Keratinocyte (primary cell): ENCODE measurements around the gene ZNF581. TPM values are rescaled to one million over a fixed set of nuclear protein-coding genes. Genes with fewer than 3 reads are reported as not detected.

Experiments
- DNase-seq: peaks from one replicate; pipeline ENCODE4 v3.0.0-alpha.2; 2011; ENCODE audit warnings: low read depth, missing footprints, low spot score
- FAIRE-seq: peaks from 2 replicates; lab custom pipeline; 2011; peaks lifted over from hg19 to GRCh38; lab: Jason Lieb, UNC
- H2AFZ ChIP-seq: 2 replicates; pipeline ENCODE4 v1.6.0; 2012; ENCODE audit warnings: low read length, control low read depth, inconsistent platforms; ENCODE audit not compliant: control insufficient read depth
- H3K27ac ChIP-seq: 2 replicates; pipeline ENCODE4 v1.5.1; 2011; ENCODE audit warnings: low read length; ENCODE audit not compliant: control insufficient read depth, insufficient read depth
- H3K27me3 ChIP-seq: 3 replicates; pipeline ENCODE4 v1.6.0; 2011; ENCODE audit warnings: low read length; ENCODE audit not compliant: control insufficient read depth, insufficient read depth; ENCODE audit errors: extremely low read depth
- H3K36me3 ChIP-seq, 2 experiments: 2 replicates in 1 of 2; 3 replicates in 1 of 2; pipeline ENCODE4 v1.5.1; 2011; ENCODE audit warnings: low read length in 2 of 2, mild to moderate bottlenecking in 1 of 2; ENCODE audit not compliant: control insufficient read depth in 2 of 2, insufficient read depth in 2 of 2; ENCODE audit errors: extremely low read depth in 1 of 2
- H3K4me1 ChIP-seq: 3 replicates; pipeline ENCODE4 v1.5.1; 2011; ENCODE audit warnings: low read length; ENCODE audit not compliant: control insufficient read depth, insufficient read depth; ENCODE audit errors: extremely low read depth
- H3K4me2 ChIP-seq: 3 replicates; pipeline ENCODE4 v1.6.0; 2011; ENCODE audit warnings: low read depth, low read length; ENCODE audit not compliant: control insufficient read depth, insufficient read depth; ENCODE audit errors: extremely low read depth
- H3K4me3 ChIP-seq, 3 experiments: fragments of 200-600 bp in 1 of 3; sonication (generic) in 1 of 3; 2 replicates in 2 of 3; 3 replicates in 1 of 3; pipeline ENCODE4 v1.5.1; 2011 to 2016; ENCODE audit warnings: low read length in 3 of 3, mild to moderate bottlenecking in 3 of 3, control low read depth in 2 of 3, inconsistent platforms in 1 of 3, low read depth in 1 of 3, mixed read lengths in 1 of 3, mixed run types in 1 of 3, moderate library complexity in 1 of 3; ENCODE audit not compliant: control insufficient read depth in 2 of 3, insufficient read depth in 2 of 3; ENCODE audit errors: extremely low read depth in 1 of 3
- H3K79me2 ChIP-seq: 2 replicates; pipeline ENCODE4 v1.6.0; 2012; ENCODE audit warnings: low read length; ENCODE audit not compliant: control insufficient read depth, insufficient read depth
- H3K9ac ChIP-seq: 3 replicates; pipeline ENCODE4 v1.6.0; 2011; ENCODE audit warnings: low read length; ENCODE audit not compliant: control insufficient read depth, insufficient read depth; ENCODE audit errors: extremely low read depth
- H3K9me1 ChIP-seq: 3 replicates; pipeline ENCODE4 v1.6.0; 2011; ENCODE audit warnings: low read length; ENCODE audit not compliant: control insufficient read depth, insufficient read depth; ENCODE audit errors: extremely low read depth
- H3K9me3 ChIP-seq: 2 replicates; pipeline ENCODE4 v1.5.1; 2012; ENCODE audit warnings: low read depth, low read length; ENCODE audit not compliant: control insufficient read depth
- H4K20me1 ChIP-seq: 3 replicates; pipeline ENCODE4 v1.6.0; 2011; ENCODE audit warnings: low read length; ENCODE audit not compliant: control insufficient read depth, insufficient read depth; ENCODE audit errors: extremely low read depth
- CTCF ChIP-seq, 3 experiments: IDR thresholded peaks in 1 of 3; conservative IDR thresholded peaks in 1 of 3; optimal IDR thresholded peaks in 1 of 3; 2 replicates in 2 of 3; 3 replicates in 1 of 3; pipeline versions ENCODE3 to v1.5.1; 2011; ENCODE audit warnings: low read length in 3 of 3, mild to moderate bottlenecking in 3 of 3, moderate library complexity in 2 of 3, control low read depth in 1 of 3, inconsistent platforms in 1 of 3; ENCODE audit not compliant: insufficient read depth in 2 of 3; ENCODE audit errors: extremely low read depth in 1 of 3
- EZH2 ChIP-seq: IDR thresholded peaks from one replicate; pipeline ENCODE4 v1.6.1; 2012; ENCODE audit warnings: inconsistent platforms, mild to moderate bottlenecking, low read length, moderate library complexity
- dilution Hi-C: fragments of 300-500 bp; cut with MboI; formaldehyde crosslinking; loops from one replicate; pipeline ENCODE4 v1.7.0; 2020; ENCODE audit warnings: low sequenced_read_pairs; ENCODE audit not compliant: extremely low pct_ligation_motif_present
- polyA plus RNA-seq, 5 experiments: library from polyadenylated mRNA; depleted of rRNA in 3 of 5; stranded (reverse) in 3 of 5; stranded (forward) in 1 of 5; unstranded in 1 of 5; fragments of >200 nt; gene quantifications; 1 replicate in 1 of 5; 2 replicates in 3 of 5; 3 replicates in 1 of 5; pipeline versions ENCODE4 v1.2.1 to v1.2.3, GENCODE V29; 2011 to 2012; ENCODE audit warnings: missing spikeins in 2 of 5, low read depth in 1 of 5, low replicate concordance in 1 of 5

ZNF581 gene
- polyA plus RNA-seq, 1 donor (not counting 4 experiments of a cell fraction or from before 2014, with no cell fraction given) = 14.8 TPM

DNA sequence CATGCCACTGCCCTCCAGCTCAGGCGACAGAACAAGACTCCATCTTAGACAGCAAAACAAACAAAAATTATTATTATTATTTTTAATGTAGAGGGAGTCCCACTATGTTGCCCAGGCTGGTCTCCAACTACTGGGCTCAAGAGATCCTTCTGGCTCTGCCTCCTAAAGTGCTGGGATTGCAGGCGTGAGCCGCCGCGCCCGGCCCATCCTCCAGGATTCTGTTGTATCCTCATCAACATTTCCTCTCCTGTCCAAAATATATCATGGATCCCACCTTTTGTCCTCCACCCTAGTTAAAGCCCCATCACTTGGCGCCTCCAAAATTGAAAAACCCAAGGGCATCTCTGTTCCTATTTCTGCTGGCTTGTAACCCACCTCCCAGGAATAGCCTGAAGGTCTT lies 20.3 kb upstream of the ZNF581 start:
- H4K20me1 ChIP-seq = peaks cover 3% of the 10 kb centered on the region
- no peak overlapping the region for H3K4me3 ChIP-seq
- H2AFZ ChIP-seq = no peak overlapping the region
- H3K4me1 ChIP-seq = peaks cover 13% of the 10 kb centered on the region
- H3K9me3 ChIP-seq = no peaks in the 10 kb centered on the region
- no peaks in the 10 kb centered on the region for H3K79me2 ChIP-seq
- H3K36me3 ChIP-seq = peaks cover 0 to 2% of the 10 kb centered on the region in 2 experiments
- no peak for FAIRE-seq
- no peak overlapping the region for H3K27ac ChIP-seq
- dilution Hi-C loops = no loop called here
- TF ChIP-seq CTCF (optimal IDR thresholded peaks at IDR 0.05 in 1 of 3, IDR thresholded peaks at IDR 0.05 in 1 of 3, conservative IDR thresholded peaks at IDR 0.05 in 1 of 3; ENCODE audit: extremely low read depth in 1 of 3, insufficient read depth in 2 of 3, low read length in 3 of 3) (no peak), EZH2 (no peak)
- no peak overlapping the region for H3K9ac ChIP-seq
- DNase-seq = no peak
- no peak overlapping the region for H3K4me2 ChIP-seq
- no peaks in the 10 kb centered on the region for H3K27me3 ChIP-seq
- no peaks in the 10 kb centered on the region for H3K9me1 ChIP-seq

DNA sequence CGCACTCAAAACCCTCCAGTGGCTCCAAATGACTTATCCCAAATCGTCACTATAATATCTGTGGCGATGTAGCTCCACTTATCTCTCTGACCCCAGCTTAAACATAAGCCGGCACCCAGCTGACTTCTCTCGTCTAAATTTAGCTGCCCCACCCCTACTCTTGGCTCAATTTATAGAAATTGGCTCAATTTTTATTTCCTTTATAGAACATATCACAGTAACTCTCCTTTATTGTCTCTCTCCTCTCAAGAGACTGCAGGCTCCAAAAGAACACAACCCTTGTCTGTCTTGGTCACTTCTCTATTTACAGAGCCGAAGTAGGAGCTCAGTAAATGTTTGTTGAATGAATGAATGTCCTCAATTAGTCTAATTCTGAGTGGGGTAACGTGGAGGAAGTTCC lies 19.9 kb upstream of the ZNF581 start:
- H3K4me3 ChIP-seq = peak overlapping the region in 2 of 3 experiments; percentile 42 to 51
- peak overlapping the region; percentile 76 for H3K4me2 ChIP-seq
- no peak for DNase-seq
- dilution Hi-C loops = no loop called here
- H3K4me1 ChIP-seq = peaks cover 13% of the 10 kb centered on the region
- TF ChIP-seq EZH2 (no peak), CTCF (optimal IDR thresholded peaks at IDR 0.05 in 1 of 3, IDR thresholded peaks at IDR 0.05 in 1 of 3, conservative IDR thresholded peaks at IDR 0.05 in 1 of 3; ENCODE audit: extremely low read depth in 1 of 3, insufficient read depth in 2 of 3, low read length in 3 of 3) (no peak)
- H2AFZ ChIP-seq = no peak overlapping the region
- no peak for FAIRE-seq
- H3K9ac ChIP-seq = no peak overlapping the region
- peaks cover 3% of the 10 kb centered on the region for H4K20me1 ChIP-seq
- no peaks in the 10 kb centered on the region for H3K9me1 ChIP-seq
- no peaks in the 10 kb centered on the region for H3K27me3 ChIP-seq
- H3K79me2 ChIP-seq = no peaks in the 10 kb centered on the region
- H3K9me3 ChIP-seq = no peaks in the 10 kb centered on the region
- no peak overlapping the region for H3K27ac ChIP-seq
- H3K36me3 ChIP-seq = peaks cover 0 to 2% of the 10 kb centered on the region in 2 experiments
